Measurements from ENCODE around the gene HOXB5. TPM values are rescaled to one million over a fixed set of nuclear protein-coding genes. Genes with fewer than 3 reads are reported as not detected.

Gene HOXB5
- total RNA-seq, 6 experiments from 2014 or later = not detected

- Mint-ChIP-seq H3K27me3 (ENCODE audit: insufficient read depth) (peaks cover 23% of the 10 kb centered on the region), H3K9me3 (no peaks in the 10 kb centered on the region), H3K4me3 (no peak overlapping the region), H3K4me1 (ENCODE audit: low read depth) (no peaks in the 10 kb centered on the region; the same call in 1 of the 2 replicates), H3K36me3 (ENCODE audit: low read depth) (no peaks in the 10 kb centered on the region), H3K27ac (no peak overlapping the region)
- DNase-seq = no peak
- no peak for TF ChIP-seq CTCF (IDR thresholded peaks at IDR 0.05)
These were observed 24.9 kb downstream of the HOXB5 start for GRCh38 chr17:48568499-48569239.

GRCh38 chr17:48567646-48568354 is 25.8 kb downstream of the HOXB5 start:
- no peak for TF ChIP-seq CTCF (IDR thresholded peaks at IDR 0.05)
- H3K27me3 Mint-ChIP-seq (ENCODE audit: insufficient read depth) = peaks cover 23% of the 10 kb centered on the region
- no peak overlapping the region for H3K27ac Mint-ChIP-seq
- no peak for DNase-seq
- H3K9me3 Mint-ChIP-seq = no peaks in the 10 kb centered on the region
- no peaks in the 10 kb centered on the region; the same call in 1 of the 2 replicates for H3K4me1 Mint-ChIP-seq (ENCODE audit: low read depth)
- H3K4me3 Mint-ChIP-seq = no peak overlapping the region
- H3K36me3 Mint-ChIP-seq (ENCODE audit: low read depth) = no peaks in the 10 kb centered on the region

GRCh38 chr17:48567209-48567608 is 26.4 kb downstream of the HOXB5 start:
- H3K4me1 Mint-ChIP-seq (ENCODE audit: low read depth) = no peaks in the 10 kb centered on the region; the same call in 1 of the 2 replicates
- H3K36me3 Mint-ChIP-seq (ENCODE audit: low read depth) = no peaks in the 10 kb centered on the region
- H3K4me3 Mint-ChIP-seq = no peak overlapping the region
- TF ChIP-seq CTCF (IDR thresholded peaks at IDR 0.05) = no peak
- no peak overlapping the region for H3K27ac Mint-ChIP-seq
- H3K9me3 Mint-ChIP-seq = no peaks in the 10 kb centered on the region
- peaks cover 23% of the 10 kb centered on the region for H3K27me3 Mint-ChIP-seq (ENCODE audit: insufficient read depth)
- no peak for DNase-seq

GRCh38 chr17:48566717-48567116 is 26.9 kb downstream of the HOXB5 start:
- Mint-ChIP-seq H3K27me3 (ENCODE audit: insufficient read depth) (peaks cover 25% of the 10 kb centered on the region), H3K4me3 (no peak overlapping the region), H3K36me3 (ENCODE audit: low read depth) (no peaks in the 10 kb centered on the region), H3K27ac (no peak overlapping the region), H3K4me1 (ENCODE audit: low read depth) (no peaks in the 10 kb centered on the region; the same call in 1 of the 2 replicates), H3K9me3 (no peaks in the 10 kb centered on the region)
- TF ChIP-seq CTCF (IDR thresholded peaks at IDR 0.05) = no peak
- no peak for DNase-seq

GRCh38 chr17:48565925-48566710 is 27.5 kb downstream of the HOXB5 start:
- H3K4me1 Mint-ChIP-seq (ENCODE audit: low read depth) = no peaks in the 10 kb centered on the region; the same call in 1 of the 2 replicates
- no peaks in the 10 kb centered on the region for H3K36me3 Mint-ChIP-seq (ENCODE audit: low read depth)
- H3K4me3 Mint-ChIP-seq = no peak overlapping the region
- peaks cover 31% of the 10 kb centered on the region for H3K27me3 Mint-ChIP-seq (ENCODE audit: insufficient read depth)
- no peak overlapping the region for H3K27ac Mint-ChIP-seq
- no peaks in the 10 kb centered on the region for H3K9me3 Mint-ChIP-seq
- no peak for TF ChIP-seq CTCF (IDR thresholded peaks at IDR 0.05)
- DNase-seq = no peak
